Lower leg skin (tissue), 3 donors: ENCODE results near the gene EXD1.
"Not testable (repeated sequence)": the region's sequence is repeated elsewhere in the genome, so short reads cannot be mapped to it uniquely, and the experiment has no call there.

Experiments
- CTCF ChIP-seq, 3 donors: fragments of 450-650 bp; IDR thresholded peaks; one replicate each; pipeline ENCODE4 v1.5.1; 2016; ENCODE audit warnings: antibody characterized with exemption in 3 of 3, mild to moderate bottlenecking in 3 of 3, moderate library complexity in 2 of 3
- POLR2A ChIP-seq, 2 donors: fragments of 450-650 bp; IDR thresholded peaks; one replicate each; pipeline ENCODE4 v1.6.1; 2016 to 2017; ENCODE audit warnings: antibody characterized with exemption in 2 of 2, mild to moderate bottlenecking in 1 of 2, moderate library complexity in 1 of 2

GRCh38 chr15:41250745-41251144 lies 20.2 kb upstream of the EXD1 start:
- not testable (repeated sequence) for TF ChIP-seq CTCF, POLR2A (IDR thresholded peaks at IDR 0.05)
